Transverse colon (tissue), 4 donors: ENCODE data around the gene TRMU. TPM values are rescaled to one million over a fixed set of nuclear protein-coding genes. Genes with fewer than 3 reads are reported as not detected.

Source experiments
- DNase-seq: peaks from one replicate; pipeline ENCODE4 v3.0.0-alpha.2; 2019
- H3K27ac ChIP-seq, 4 donors: fragments of 200-600 bp; sonication (generic); 2 replicates each; pipeline ENCODE4 v1.5.1; 2016 to 2018; ENCODE audit warnings: inconsistent platforms in 4 of 4
- H3K27me3 ChIP-seq: fragments of 200-600 bp; sonication (generic); 2 replicates; pipeline ENCODE4 v1.5.1; 2017; ENCODE audit warnings: inconsistent platforms
- H3K36me3 ChIP-seq, 4 donors: fragments of 200-600 bp; sonication (generic); 2 replicates each; pipeline ENCODE4 v1.5.1; 2017 to 2019; ENCODE audit warnings: inconsistent platforms in 4 of 4
- H3K4me1 ChIP-seq, 4 donors: fragments of 200-600 bp; sonication (generic); 2 replicates each; pipeline ENCODE4 v1.5.1; 2017 to 2020; ENCODE audit warnings: inconsistent platforms in 4 of 4
- H3K4me3 ChIP-seq, 4 donors: fragments of 200-600 bp; sonication (generic); 1 replicate in 1 of 4; 2 replicates in 3 of 4; pipeline versions ENCODE4 v1.5.1 to v1.6.1; 2017 to 2019; ENCODE audit warnings: inconsistent platforms in 4 of 4
- H3K9me3 ChIP-seq, 2 donors: fragments of 200-600 bp; sonication (generic); 2 replicates each; pipeline ENCODE4 v1.5.1; 2017 to 2019; ENCODE audit warnings: inconsistent platforms in 2 of 2
- EP300 ChIP-seq: sonication (generic); formaldehyde crosslinking; IDR thresholded peaks from one replicate; pipeline ENCODE4 v1.6.1; 2017; ENCODE audit warnings: antibody characterized with exemption, low read depth
- POLR2A ChIP-seq: fragments of 450-650 bp; IDR thresholded peaks from one replicate; pipeline ENCODE4 v1.6.1; 2016; ENCODE audit warnings: antibody characterized with exemption, mild to moderate bottlenecking, moderate library complexity
- POLR2AphosphoS5 ChIP-seq, 3 donors: sonication (generic); formaldehyde crosslinking; IDR thresholded peaks; one replicate each; pipeline ENCODE4 v1.6.1; 2016; ENCODE audit warnings: antibody characterized with exemption in 3 of 3
- WGBS, 2 donors: methylation state at CpG; one replicate each; pipeline ENCODE4 v1.1.5; 2018; ENCODE audit warnings: low coverage in 1 of 2; 5-methylcytosine and 5-hydroxymethylcytosine counted together
- in situ Hi-C, 4 donors: fragments of 200-750 bp; cut with MboI; loops; one replicate each; pipeline versions ENCODE4 v1.15.0 to v1.15.1; 2017; ENCODE audit warnings: low sequenced_read_pairs in 3 of 4, low pct_ligation_motif_present in 1 of 4, low pct_unique_long_range_greater_than_20kb in 1 of 4
- intact Hi-C: fragments of 100-400 bp; cut with DNase I; formaldehyde crosslinking; loops from one replicate; pipeline ENCODE4 v1.15.1; 2023; ENCODE audit warnings: low total_unique reads
- total RNA-seq, 4 donors: library from RNA; depleted of rRNA; stranded (reverse); fragments of >200 nt; gene quantifications; one replicate each; pipeline ENCODE4 v1.1.0, GENCODE V29; 2016
- TF ChIP-seq, protein P1 (sequence below), 5 experiments: fragments of 200-600 bp in 3 of 5; fragments of 450-650 bp in 2 of 5; sonication (generic) in 3 of 5; IDR thresholded peaks; 1 replicate in 2 of 5; 2 replicates in 3 of 5; pipeline ENCODE4 v1.5.1; 2016 to 2017; ENCODE audit warnings: antibody characterized with exemption in 5 of 5, inconsistent platforms in 3 of 5, mild to moderate bottlenecking in 2 of 5, moderate library complexity in 1 of 5

The TRMU gene
- total RNA-seq, 4 donors from 2014 or later = 33.7 to 90.0 (median 38.5) TPM

DNA sequence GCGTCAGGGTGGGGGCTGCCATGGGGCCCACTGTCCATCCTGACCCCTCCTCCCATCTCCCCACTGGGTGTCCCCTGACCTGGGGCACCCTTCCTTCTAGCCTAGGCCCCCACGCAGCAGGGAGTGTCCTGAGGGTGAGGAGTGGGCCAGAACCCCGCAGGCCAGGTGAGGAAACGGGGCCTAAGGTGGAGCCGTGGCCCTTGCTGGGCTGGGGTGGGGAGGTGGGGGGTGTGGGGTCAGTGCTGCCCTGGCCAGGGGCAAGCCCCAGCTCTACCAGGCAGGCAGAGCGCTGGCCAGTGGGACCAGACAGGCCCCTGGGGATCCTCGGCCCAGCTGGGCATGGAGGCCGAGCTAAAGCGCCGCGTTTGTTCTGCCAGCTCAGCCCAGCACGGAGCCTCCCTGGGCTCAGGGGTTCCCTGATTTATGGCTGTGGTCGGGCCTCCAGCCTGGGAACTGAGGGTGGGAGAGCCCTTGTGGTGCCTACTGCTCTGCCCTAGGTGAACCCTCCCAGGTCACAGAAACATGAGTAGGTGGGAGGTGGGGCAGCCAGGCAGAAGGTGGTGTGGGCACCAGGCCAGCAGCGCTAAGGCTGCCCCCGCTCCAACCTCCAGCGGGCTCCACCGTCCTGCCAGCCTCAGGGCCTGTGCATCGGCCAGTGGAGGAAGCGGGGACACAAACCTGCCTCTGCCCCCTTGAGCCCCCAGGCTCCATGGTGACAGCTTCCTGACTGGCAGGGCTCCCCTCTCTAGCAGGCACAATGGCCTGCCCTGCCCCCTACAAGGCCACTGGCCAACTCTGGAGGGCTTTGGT, 22.4 kb downstream of the TRMU start:
- peaks cover 0 to 8% (median 3%) of the 10 kb centered on the region in 4 donors for H3K36me3 ChIP-seq
- H3K9me3 ChIP-seq = no peaks in the 10 kb centered on the region
- no peak for DNase-seq
- no peak overlapping the region for H3K4me3 ChIP-seq
- no peaks in the 10 kb centered on the region for H3K4me1 ChIP-seq
- in situ Hi-C loops (loop anchor here in 1 of 4 donors (10.0 kb wide), 1 partner anchor 187 kb away; no protein-coding TSS in a partner anchor), intact Hi-C loops (no loop called here)
- no peak for TF ChIP-seq EP300
- no peak for TF ChIP-seq POLR2A
- TF ChIP-seq POLR2AphosphoS5 (IDR thresholded peaks at IDR 0.05) = no peak
- H3K27me3 ChIP-seq = no peaks in the 10 kb centered on the region
- WGBS, 2 donors = 90 to 96% methylated on average over 4 to 19 of the region's 19 CpGs
- H3K27ac ChIP-seq = no peak overlapping the region

DNA sequence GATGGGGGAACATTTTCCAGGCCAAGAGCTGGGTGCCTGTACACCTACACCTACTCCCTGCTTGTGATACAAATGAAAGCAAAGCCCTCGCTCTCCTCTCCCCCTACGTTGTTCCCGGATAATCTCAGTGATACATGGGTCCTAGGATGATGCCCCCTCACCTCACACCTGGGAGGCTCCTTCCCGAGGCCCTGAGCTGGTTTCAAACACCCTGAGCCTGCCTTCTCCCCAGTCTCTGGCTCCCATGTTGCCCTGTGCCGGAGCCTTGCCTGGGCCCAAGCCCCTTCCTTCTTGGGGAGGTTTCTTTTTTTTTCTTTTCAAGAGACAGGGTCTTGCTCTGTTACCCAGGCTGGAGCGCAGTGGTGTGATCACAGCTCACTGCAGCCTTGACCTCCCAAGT, 23.3 kb downstream of the TRMU start:
- Histone ChIP-seq H3K27ac (no peak overlapping the region), H3K9me3 (no peaks in the 10 kb centered on the region), H3K4me1 (no peaks in the 10 kb centered on the region), H3K4me3 (no peak overlapping the region), H3K27me3 (no peaks in the 10 kb centered on the region), H3K36me3 (peaks cover 0 to 7% (median under 1%) of the 10 kb centered on the region in 4 donors)
- WGBS, 2 donors = 91 to 100% methylated on average over 1 to 6 of the region's 6 CpGs
- no peak for DNase-seq
- intact Hi-C loops = no loop called here
- TF ChIP-seq EP300 (no peak), POLR2AphosphoS5 (IDR thresholded peaks at IDR 0.05) (no peak), POLR2A (no peak)
- TF ChIP-seq, protein P1, sequence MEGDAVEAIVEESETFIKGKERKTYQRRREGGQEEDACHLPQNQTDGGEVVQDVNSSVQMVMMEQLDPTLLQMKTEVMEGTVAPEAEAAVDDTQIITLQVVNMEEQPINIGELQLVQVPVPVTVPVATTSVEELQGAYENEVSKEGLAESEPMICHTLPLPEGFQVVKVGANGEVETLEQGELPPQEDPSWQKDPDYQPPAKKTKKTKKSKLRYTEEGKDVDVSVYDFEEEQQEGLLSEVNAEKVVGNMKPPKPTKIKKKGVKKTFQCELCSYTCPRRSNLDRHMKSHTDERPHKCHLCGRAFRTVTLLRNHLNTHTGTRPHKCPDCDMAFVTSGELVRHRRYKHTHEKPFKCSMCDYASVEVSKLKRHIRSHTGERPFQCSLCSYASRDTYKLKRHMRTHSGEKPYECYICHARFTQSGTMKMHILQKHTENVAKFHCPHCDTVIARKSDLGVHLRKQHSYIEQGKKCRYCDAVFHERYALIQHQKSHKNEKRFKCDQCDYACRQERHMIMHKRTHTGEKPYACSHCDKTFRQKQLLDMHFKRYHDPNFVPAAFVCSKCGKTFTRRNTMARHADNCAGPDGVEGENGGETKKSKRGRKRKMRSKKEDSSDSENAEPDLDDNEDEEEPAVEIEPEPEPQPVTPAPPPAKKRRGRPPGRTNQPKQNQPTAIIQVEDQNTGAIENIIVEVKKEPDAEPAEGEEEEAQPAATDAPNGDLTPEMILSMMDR (IDR thresholded peaks at IDR 0.05) = no peak
- in situ Hi-C loops = loop anchor here in 1 of 4 donors (10.0 kb wide), 1 partner anchor 186 kb away; no protein-coding TSS in a partner anchor

DNA sequence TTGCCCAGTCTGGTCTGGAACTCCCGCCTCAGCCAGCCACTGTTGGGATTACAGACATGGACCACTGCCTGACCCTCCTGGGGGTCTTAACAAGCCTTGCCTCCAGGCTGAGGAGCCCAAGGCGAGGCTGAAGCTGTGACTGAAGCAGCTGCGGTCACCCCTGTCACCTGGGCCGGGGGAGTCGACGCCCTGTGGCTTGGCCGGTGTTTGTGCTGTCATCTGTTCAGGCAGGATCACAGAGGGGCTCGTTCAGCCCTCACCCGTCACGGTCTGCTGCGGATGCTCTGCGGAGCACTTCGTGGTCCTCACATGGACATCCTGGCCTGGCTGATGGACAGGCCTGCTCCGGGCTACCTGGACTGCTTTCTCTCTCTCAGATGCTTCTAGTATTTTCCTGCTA, 23.8 kb downstream of the TRMU start:
- TF ChIP-seq POLR2A (no peak), EP300 (no peak)
- TF ChIP-seq, protein P1 (IDR thresholded peaks at IDR 0.05) = no peak
- WGBS, 2 donors = 91% methylated on average over 9 of the region's 14 CpGs; no CpG with 5 or more reads in 1 of the 2 donors
- Histone ChIP-seq H3K36me3 (peaks cover 0 to 1% (median 0%) of the 10 kb centered on the region in 4 donors), H3K4me1 (no peaks in the 10 kb centered on the region), H3K4me3 (no peak overlapping the region), H3K27me3 (no peaks in the 10 kb centered on the region), H3K27ac (no peak overlapping the region), H3K9me3 (no peaks in the 10 kb centered on the region)
- intact Hi-C loops (no loop called here), in situ Hi-C loops (loop anchor here in 1 of 4 donors (10.0 kb wide), 1 partner anchor 185 kb away; no protein-coding TSS in a partner anchor)
- peak; percentile 5 for DNase-seq

DNA sequence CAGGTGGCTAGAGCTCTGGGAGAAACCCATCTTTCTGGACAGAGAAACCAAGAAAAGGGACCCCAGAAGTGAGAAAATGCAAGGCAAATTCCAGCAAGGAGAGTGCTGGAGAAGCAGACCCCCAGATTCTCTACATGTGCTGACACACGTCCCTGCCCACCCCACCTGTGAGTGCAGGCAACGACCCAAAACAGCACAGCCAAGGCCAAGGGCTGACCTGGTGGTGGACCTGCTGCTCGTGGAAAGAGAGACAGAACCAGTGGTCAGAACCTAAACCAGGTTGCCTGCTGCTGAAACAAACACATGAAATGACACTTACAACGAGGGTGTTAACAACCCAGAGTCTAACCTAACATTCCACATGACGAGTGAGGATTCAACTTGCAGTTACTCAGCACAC, 24.6 kb downstream of the TRMU start:
- no peaks in the 10 kb centered on the region for H3K4me1 ChIP-seq
- no peaks in the 10 kb centered on the region for H3K9me3 ChIP-seq
- no peaks in the 10 kb centered on the region for H3K27me3 ChIP-seq
- in situ Hi-C loops (loop anchor here in 2 of 4 donors (5.0 to 10.0 kb wide), 2 partner anchors 182 to 185 kb away; no protein-coding TSS in a partner anchor), intact Hi-C loops (no loop called here)
- H3K36me3 ChIP-seq = no peaks in the 10 kb centered on the region
- 73 to 100% methylated on average over 1 to 5 of the region's 5 CpGs for WGBS, 2 donors
- H3K4me3 ChIP-seq = no peak overlapping the region
- no peak overlapping the region for H3K27ac ChIP-seq
- DNase-seq = no peak
- TF ChIP-seq POLR2A = no peak
- no peak for TF ChIP-seq POLR2AphosphoS5 (IDR thresholded peaks at IDR 0.05)
- TF ChIP-seq EP300 = no peak
- TF ChIP-seq, protein P1 (IDR thresholded peaks at IDR 0.05) = no peak
